ENCODE data around the gene FAM78A.

DNA sequence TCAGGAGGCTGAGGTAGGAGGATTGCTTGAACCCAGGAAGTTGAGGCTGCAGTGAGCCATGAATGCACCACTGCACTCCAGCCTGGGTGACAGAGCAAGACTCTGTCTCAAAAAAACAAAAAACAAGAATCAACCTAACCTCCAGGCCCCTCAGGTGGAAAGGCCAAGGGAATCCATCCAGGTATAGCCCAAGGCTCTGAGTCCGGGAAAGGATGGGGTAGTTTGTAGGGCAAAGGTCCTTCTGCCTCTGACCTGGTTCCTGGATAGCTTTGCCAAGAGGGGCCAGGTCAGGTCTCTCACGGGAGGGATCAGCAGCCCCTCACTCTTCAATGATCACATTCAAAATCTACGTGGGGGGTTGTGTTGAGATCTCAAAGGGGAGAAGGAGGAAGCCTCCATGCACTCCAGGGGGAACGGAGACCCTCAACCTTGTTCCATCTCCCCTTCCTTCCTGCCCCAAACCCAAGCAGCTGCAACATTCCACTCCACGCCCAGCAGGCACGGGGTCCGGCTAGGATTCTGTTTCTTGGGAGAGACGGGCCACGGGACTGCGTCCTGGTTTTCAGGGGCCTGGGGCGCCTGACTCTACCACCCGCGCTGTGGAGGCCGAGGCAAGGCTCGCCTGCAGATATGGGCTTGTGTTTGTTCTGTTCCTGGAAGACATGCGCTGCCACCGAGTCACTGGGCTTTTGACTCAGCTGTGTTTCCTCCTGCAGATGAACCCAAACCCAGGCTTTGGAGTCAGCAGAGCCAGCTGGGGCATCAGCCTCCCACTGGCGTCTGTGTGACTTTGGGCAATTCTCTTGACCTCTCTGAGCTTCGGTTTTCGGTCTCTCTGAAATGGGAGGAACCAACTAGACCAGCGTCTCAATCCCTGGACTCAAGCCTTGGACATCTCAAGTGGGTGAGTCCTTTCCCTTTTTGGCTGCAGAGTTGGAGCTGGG lies 48.7 kb upstream of the FAM78A start:
- TF ChIP-seq POLR2A (IDR thresholded peaks at IDR 0.05; ENCODE audit: low read length) (no peak), GATA1 (IDR thresholded peaks at IDR 0.05; ENCODE audit: low read depth, low read length) (no peak)

All from erythroblast (primary cell).